Gastrocnemius medialis (tissue), 4 donors: ENCODE results near the gene SMIM1. TPM values are rescaled to one million over a fixed set of nuclear protein-coding genes. Genes with fewer than 3 reads are reported as not detected.

ENCODE experiments used
- ATAC-seq, 2 donors: fragments of 150-250 bp; one replicate each; pipeline ENCODE4 v1.9.1; 2016
- DNase-seq, 2 donors: peaks; one replicate each; pipeline ENCODE4 v3.0.0-alpha.2; 2019
- H3K27ac ChIP-seq, 4 donors: fragments of 200-600 bp; sonication (generic); 1 replicate in 1 of 4; 2 replicates in 3 of 4; pipeline ENCODE4 v1.5.1; 2016 to 2018; ENCODE audit warnings: mild to moderate bottlenecking in 2 of 4, moderate library complexity in 1 of 4
- H3K27me3 ChIP-seq, 3 donors: fragments of 200-600 bp; sonication (generic) in 2 of 3; 1 replicate in 1 of 3; 2 replicates in 2 of 3; pipeline versions ENCODE4 v1.5.1 to v1.6.0; 2016 to 2019; ENCODE audit warnings: mild to moderate bottlenecking in 1 of 3, moderate library complexity in 1 of 3
- H3K36me3 ChIP-seq, 2 donors: fragments of 200-600 bp; sonication (generic) in 1 of 2; one replicate each; pipeline ENCODE4 v1.5.1; 2017 to 2018
- H3K4me1 ChIP-seq, 2 donors: fragments of 200-600 bp; sonication (generic) in 1 of 2; one replicate each; pipeline ENCODE4 v1.5.1; 2016 to 2017; ENCODE audit warnings: mild to moderate bottlenecking in 2 of 2
- H3K4me3 ChIP-seq, 4 donors: fragments of 200-600 bp; sonication (generic) in 3 of 4; 1 replicate in 1 of 4; 2 replicates in 3 of 4; pipeline ENCODE4 v1.5.1; 2016 to 2019; ENCODE audit warnings: mild to moderate bottlenecking in 2 of 4
- H3K9me3 ChIP-seq, 3 donors: fragments of 200-600 bp; sonication (generic) in 2 of 3; 1 replicate in 1 of 3; 2 replicates in 2 of 3; pipeline ENCODE4 v1.5.1; 2016 to 2019
- POLR2A ChIP-seq, 2 donors: fragments of 450-650 bp; IDR thresholded peaks; one replicate each; pipeline ENCODE4 v1.6.1; 2017; ENCODE audit warnings: antibody characterized with exemption in 2 of 2, mild to moderate bottlenecking in 2 of 2, moderate library complexity in 2 of 2
- in situ Hi-C, 4 donors: fragments of 200-750 bp; cut with MboI; loops; one replicate each; pipeline versions ENCODE4 v1.15.0 to v1.8.0; 2017; ENCODE audit warnings: low sequenced_read_pairs in 4 of 4
- intact Hi-C: fragments of 100-400 bp; cut with DNase I; formaldehyde crosslinking; loops from one replicate; pipeline ENCODE4 v1.15.1; 2023; ENCODE audit warnings: low total_unique reads
- total RNA-seq, 4 donors: library from RNA; depleted of rRNA; stranded (reverse); fragments of >200 nt; gene quantifications; one replicate each; pipeline versions ENCODE4 v1.1.0 to v1.2.3, GENCODE V29; 2016
- TF ChIP-seq, protein P1 (sequence below), 5 experiments: fragments of 450-650 bp in 3 of 5; fragments of 200-600 bp in 2 of 5; sonication (generic) in 2 of 5; IDR thresholded peaks in 4 of 5; conservative IDR thresholded peaks in 1 of 5; 1 replicate in 4 of 5; 2 replicates in 1 of 5; pipeline ENCODE4 v1.5.1; 2016 to 2019; ENCODE audit warnings: antibody characterized with exemption in 5 of 5, mild to moderate bottlenecking in 3 of 5, moderate library complexity in 3 of 5

Gene SMIM1
- total RNA-seq, 4 donors from 2014 or later: 1.4 to 3.7 TPM; not detected in 2

DNA sequence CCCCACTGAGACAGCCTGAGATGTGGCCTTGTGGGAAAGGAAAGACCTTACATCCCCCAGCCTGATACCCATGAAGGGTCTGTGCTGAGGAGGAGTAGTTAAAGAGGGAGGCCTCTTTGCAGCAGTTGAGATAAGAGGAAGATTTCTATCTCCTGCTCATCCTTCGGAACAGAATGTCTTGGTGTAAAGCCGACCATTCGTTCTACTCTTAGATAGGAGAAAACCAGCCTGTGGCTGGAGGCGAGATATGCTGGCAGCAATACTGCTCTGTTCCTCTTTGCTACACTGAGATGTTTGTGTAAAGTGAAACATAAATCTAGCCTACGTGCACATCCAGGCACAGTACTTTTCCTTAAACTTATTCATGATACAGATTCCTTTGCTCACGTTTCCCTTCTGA lies 21.8 kb upstream of the SMIM1 start:
- ATAC-seq (no peak), DNase-seq (no peak)
- Histone ChIP-seq H3K27ac (no peak overlapping the region), H3K36me3 (no peaks in the 10 kb centered on the region), H3K9me3 (no peaks in the 10 kb centered on the region), H3K4me1 (peaks cover 8 to 17% of the 10 kb centered on the region in 2 donors), H3K4me3 (no peak overlapping the region), H3K27me3 (peaks cover 0 to 2% (median 0%) of the 10 kb centered on the region in 3 donors)
- intact Hi-C loops (no loop called here), in situ Hi-C loops (no loop called here)
- TF ChIP-seq, protein P1, sequence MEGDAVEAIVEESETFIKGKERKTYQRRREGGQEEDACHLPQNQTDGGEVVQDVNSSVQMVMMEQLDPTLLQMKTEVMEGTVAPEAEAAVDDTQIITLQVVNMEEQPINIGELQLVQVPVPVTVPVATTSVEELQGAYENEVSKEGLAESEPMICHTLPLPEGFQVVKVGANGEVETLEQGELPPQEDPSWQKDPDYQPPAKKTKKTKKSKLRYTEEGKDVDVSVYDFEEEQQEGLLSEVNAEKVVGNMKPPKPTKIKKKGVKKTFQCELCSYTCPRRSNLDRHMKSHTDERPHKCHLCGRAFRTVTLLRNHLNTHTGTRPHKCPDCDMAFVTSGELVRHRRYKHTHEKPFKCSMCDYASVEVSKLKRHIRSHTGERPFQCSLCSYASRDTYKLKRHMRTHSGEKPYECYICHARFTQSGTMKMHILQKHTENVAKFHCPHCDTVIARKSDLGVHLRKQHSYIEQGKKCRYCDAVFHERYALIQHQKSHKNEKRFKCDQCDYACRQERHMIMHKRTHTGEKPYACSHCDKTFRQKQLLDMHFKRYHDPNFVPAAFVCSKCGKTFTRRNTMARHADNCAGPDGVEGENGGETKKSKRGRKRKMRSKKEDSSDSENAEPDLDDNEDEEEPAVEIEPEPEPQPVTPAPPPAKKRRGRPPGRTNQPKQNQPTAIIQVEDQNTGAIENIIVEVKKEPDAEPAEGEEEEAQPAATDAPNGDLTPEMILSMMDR (IDR thresholded peaks at IDR 0.05 in 4 of 5, conservative IDR thresholded peaks at IDR 0.05 in 1 of 5): no peak
- TF ChIP-seq POLR2A (IDR thresholded peaks at IDR 0.05): no peak

DNA sequence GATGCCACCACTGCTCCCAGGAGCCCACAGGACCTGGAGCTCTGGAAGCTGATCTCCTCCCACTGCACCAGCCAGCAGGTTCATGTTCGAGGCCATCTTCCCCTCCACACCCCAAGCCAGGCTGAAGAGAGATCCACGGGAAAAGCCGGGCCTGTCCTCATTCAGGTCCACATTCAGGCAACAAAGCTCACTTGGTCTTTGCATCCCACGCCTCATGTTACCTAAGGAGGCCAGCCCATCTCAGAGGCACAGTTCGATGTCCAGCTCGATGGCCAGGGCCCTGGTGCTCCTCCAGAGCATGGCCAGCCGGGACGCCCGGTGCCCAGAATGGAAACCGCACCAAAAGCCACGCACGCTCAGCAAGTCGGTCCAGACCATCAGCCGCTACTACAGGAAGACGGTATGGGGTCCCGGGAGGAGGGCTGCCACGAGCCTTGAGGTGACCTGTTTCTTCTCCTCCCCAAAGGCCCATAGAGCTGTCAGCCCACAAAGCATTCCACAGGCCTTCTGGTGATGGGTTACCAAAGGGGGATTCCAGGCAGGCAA lies 20.1 kb upstream of the SMIM1 start, which contains the start of gene CCDC27:
Gene CCDC27 (plus strand): TSS at position 51 of the 546 bp plus-strand sequence. CDS start 32 bp downstream, at position 83.
- Histone ChIP-seq H3K27ac (no peak within 1 kb of the TSS), H3K4me1 (peaks cover 4% of the 10 kb centered on the region in 2 donors), H3K27me3 (peaks cover 0 to 2% (median 0%) of the 10 kb centered on the region in 3 donors), H3K36me3 (no peaks in the 10 kb centered on the region), H3K9me3 (no peaks in the 10 kb centered on the region), H3K4me3 (no peak within 1 kb of the TSS)
- ATAC-seq (no peak), DNase-seq (no peak)
- in situ Hi-C loops: no loop called here
- no peak for TF ChIP-seq POLR2A (IDR thresholded peaks at IDR 0.05)
- TF ChIP-seq, protein P1 (IDR thresholded peaks at IDR 0.05 in 4 of 5, conservative IDR thresholded peaks at IDR 0.05 in 1 of 5): no peak
- intact Hi-C loops: no loop called here

DNA sequence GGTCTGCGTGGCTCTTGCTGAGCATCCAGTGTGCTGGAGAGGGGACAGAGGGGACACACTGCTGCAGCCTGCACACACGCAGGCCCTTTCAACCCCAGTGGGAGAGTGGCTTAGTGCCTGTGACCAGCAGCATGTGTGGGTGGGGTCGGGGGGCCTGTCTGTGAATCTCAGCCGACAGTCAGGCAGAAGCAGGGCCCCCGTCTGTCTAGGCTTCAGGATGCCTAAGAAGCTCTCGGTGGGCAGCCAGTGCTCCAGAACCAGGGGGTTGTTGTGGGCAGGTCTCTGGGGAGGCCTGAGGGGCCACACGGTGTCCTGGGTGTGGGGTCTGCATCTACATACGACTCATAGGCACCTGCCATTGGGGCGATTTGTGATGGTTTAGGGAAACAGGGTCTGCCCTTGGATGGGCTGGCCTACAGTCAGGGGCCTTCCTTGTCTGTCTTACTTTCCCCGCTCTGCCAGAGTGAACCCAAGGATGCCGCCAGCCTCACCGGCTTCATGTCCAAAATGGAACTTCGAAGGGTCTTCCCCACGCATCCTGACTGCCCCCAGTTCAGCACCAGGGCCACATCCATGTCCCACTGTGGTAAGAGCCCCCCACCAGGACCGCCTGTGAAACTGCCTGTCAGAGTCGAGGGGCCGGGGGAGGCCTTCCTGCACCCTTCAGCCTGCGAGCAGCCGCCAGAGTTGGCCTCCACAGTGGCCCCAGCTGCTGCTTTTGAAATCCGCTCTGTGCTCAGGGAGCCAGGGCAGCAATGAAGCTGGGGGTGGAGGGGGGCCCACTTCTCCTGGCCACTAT lies 18.7 kb upstream of the SMIM1 start:
- Histone ChIP-seq H3K36me3 (no peaks in the 10 kb centered on the region), H3K27ac (no peak overlapping the region), H3K4me1 (no peaks in the 10 kb centered on the region), H3K27me3 (peaks cover 0 to 2% (median 0%) of the 10 kb centered on the region in 3 donors), H3K9me3 (no peaks in the 10 kb centered on the region), H3K4me3 (no peak overlapping the region)
- TF ChIP-seq POLR2A (IDR thresholded peaks at IDR 0.05): no peak
- TF ChIP-seq, protein P1 (IDR thresholded peaks at IDR 0.05 in 4 of 5, conservative IDR thresholded peaks at IDR 0.05 in 1 of 5): no peak
- in situ Hi-C loops: no loop called here
- no peak for ATAC-seq
- intact Hi-C loops: no loop called here
- DNase-seq: no peak

DNA sequence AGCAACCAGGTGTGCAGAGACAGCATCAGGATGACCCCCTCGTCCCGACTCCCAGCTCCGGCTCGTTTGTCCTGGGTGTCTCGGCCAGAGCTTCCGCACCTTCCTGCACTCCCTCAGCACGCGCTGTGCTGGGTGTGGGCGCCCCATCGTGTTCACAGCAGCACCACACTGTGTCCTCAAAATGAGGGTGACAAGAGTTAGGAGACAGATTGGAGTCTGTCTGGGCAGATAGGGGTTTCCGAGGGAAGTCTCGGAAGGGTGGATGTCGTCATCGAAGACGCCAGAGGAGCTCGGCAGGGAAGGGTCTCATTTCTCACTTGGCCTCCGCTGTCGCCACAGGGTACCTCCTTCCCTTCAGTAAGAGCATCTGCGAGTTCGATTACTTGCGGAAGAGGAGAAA lies 16.2 kb upstream of the SMIM1 start:
- Histone ChIP-seq H3K27me3 (peaks cover 0 to 2% (median 0%) of the 10 kb centered on the region in 3 donors), H3K27ac (no peak overlapping the region), H3K9me3 (no peaks in the 10 kb centered on the region), H3K4me3 (no peak overlapping the region), H3K36me3 (no peaks in the 10 kb centered on the region), H3K4me1 (peaks cover 0 to 3% of the 10 kb centered on the region in 2 donors)
- TF ChIP-seq, protein P1 (IDR thresholded peaks at IDR 0.05 in 4 of 5, conservative IDR thresholded peaks at IDR 0.05 in 1 of 5): no peak
- no peak for TF ChIP-seq POLR2A (IDR thresholded peaks at IDR 0.05)
- in situ Hi-C loops (no loop called here), intact Hi-C loops (no loop called here)
- ATAC-seq (no peak), DNase-seq (no peak)
